ENCODE data around the gene PDE9A. TPM values are rescaled to one million over a fixed set of nuclear protein-coding genes. Genes with fewer than 3 reads are reported as not detected.

Gene PDE9A
- total and polyA plus RNA-seq, 2 of the 4 experiments (the other 2 are of a cell fraction) = 0.89 to 0.90 TPM

DNA sequence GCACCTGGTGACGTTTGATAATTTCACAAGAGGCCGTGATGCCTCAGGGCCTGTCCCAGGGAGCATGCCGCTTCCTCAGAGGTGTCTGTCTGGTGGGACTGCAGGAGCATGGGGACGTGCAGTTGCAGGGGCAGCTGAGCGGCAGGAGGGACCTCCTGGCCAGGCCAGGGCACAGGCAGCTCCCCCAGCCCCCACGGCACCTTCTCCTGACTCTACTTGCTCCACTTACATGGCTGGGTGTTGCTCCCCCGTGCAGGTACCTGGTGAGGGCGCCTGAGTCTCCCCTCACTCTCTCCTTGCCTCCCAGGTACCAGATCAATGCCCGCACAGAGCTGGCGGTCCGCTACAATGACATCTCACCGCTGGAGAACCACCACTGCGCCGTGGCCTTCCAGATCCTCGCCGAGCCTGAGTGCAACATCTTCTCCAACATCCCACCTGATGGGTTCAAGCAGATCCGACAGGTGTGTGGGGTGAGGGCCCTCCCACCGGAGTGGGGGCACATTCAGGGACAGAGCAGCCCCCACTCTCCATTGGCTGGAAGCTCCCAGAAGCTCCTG, 108.4 kb downstream of the PDE9A start:
- CTCF ChIA-PET = no interaction called here
- Histone ChIP-seq H2AK9ac (replicated peaks; ENCODE audit: low read depth, low read length, poor library complexity) (no peak overlapping the region), H4K5ac (ENCODE audit: low read depth, low read length) (no peak overlapping the region), H4K20me1 (ENCODE audit: insufficient read depth, low read length) (no peaks in the 10 kb centered on the region; the same call in 1 of the 2 replicates), H3K56ac (ENCODE audit: extremely low read depth, insufficient read depth, low read length) (no peak overlapping the region), H2BK5ac (ENCODE audit: low read depth, low read length, poor library complexity, severe bottlenecking) (no peak overlapping the region), H2BK20ac (ENCODE audit: low read depth, low read length) (no peak overlapping the region), H3K9me3 (ENCODE audit: control insufficient read depth, insufficient read depth, low read length) (no peaks in the 10 kb centered on the region), H4K91ac (ENCODE audit: insufficient read depth, low read depth, low read length) (no peak overlapping the region), H3K18ac (ENCODE audit: low read depth, low read length) (no peak overlapping the region), H3K79me1 (ENCODE audit: low read depth in 1 of 2, low read length in 2 of 2) (no peaks in the 10 kb centered on the region), H2AK5ac (ENCODE audit: low read depth, low read length) (no peak overlapping the region), H3K9ac (ENCODE audit: low read depth, low read length) (no peak overlapping the region), H2BK15ac (ENCODE audit: low read depth, low read length) (no peak overlapping the region), H3K27ac (ENCODE audit: insufficient read depth, low read length) (no peak overlapping the region), H3K4me3 (ENCODE audit: insufficient read depth, low read depth, low read length) (no peak overlapping the region), H3K14ac (replicated peaks; ENCODE audit: low read depth, low read length) (no peak overlapping the region), H4K8ac (ENCODE audit: low read depth in 2 of 2, low read length in 2 of 2) (no peak overlapping the region), H2AFZ (replicated peaks; ENCODE audit: low read length, poor library complexity) (no peak overlapping the region), H3K4me2 (ENCODE audit: low read depth, low read length) (no peak overlapping the region), H3K9me1 (ENCODE audit: insufficient read depth, low read length) (no peaks in the 10 kb centered on the region), H2BK120ac (ENCODE audit: low read depth, low read length) (no peak overlapping the region), H3K4ac (ENCODE audit: low read depth, low read length) (no peak overlapping the region), H3K27me3 (ENCODE audit: control insufficient read depth, insufficient read depth, low read length) (0 out of 2 replicates have a peak, but pooled peaks cover 2% of the 10 kb centered on the region), H3K4me1 (ENCODE audit: control insufficient read depth, insufficient read depth, low read length) (no peaks in the 10 kb centered on the region), H3K23ac (ENCODE audit: low read depth, low read length) (no peak overlapping the region), H3K36me3 (ENCODE audit: control insufficient read depth, insufficient read depth, low read length) (no peaks in the 10 kb centered on the region)
- intact Hi-C loops (cut with micrococcal nuclease) (no loop called here), dilution Hi-C loops (cut with HindIII; ENCODE audit: low sequenced_read_pairs, unreplicated experiment) (no loop called here), in situ Hi-C loops (cut with MboI; ENCODE audit: low sequenced_read_pairs) (loop anchor here (25.0 kb wide), 1 partner anchor 100 kb away; no protein-coding TSS in a partner anchor)
- POLR2A ChIA-PET (ENCODE audit: unreplicated experiment) = no interaction called here
- WGBS, 2 experiments (ENCODE audit: extremely low coverage in 2 of 2, insufficient read length in 1 of 2) = 54% methylated on average over 6 of the region's 18 CpGs; no CpG with 5 or more reads in 1 of the 2 experiments
- TF ChIP-seq SMC3 (IDR thresholded peaks at IDR 0.05; ENCODE audit: low read depth, low read length) = no peak
- no peak for TF ChIP-seq RCOR1 (IDR thresholded peaks at IDR 0.05; ENCODE audit: insufficient replicate concordance, low read length)
- no peak for TF ChIP-seq RFX5 (IDR thresholded peaks at IDR 0.05; ENCODE audit: low read depth, low read length)
- TF ChIP-seq RAD21 (IDR thresholded peaks at IDR 0.05; ENCODE audit: low read length) = no peak
- no peak for TF ChIP-seq MXI1 (IDR thresholded peaks at IDR 0.05; ENCODE audit: borderline replicate concordance, low read depth, low read length)
- TF ChIP-seq MAFK (IDR thresholded peaks at IDR 0.05; ENCODE audit: low read depth, low read length) = no peak
- TF ChIP-seq POLR2A (IDR thresholded peaks at IDR 0.05; ENCODE audit: low read depth, low read length) = no peak
- no peak for TF ChIP-seq NFE2L2 (IDR thresholded peaks at IDR 0.05; ENCODE audit: low read depth, low read length)
- TF ChIP-seq FOS (IDR thresholded peaks at IDR 0.05; ENCODE audit: low read depth, low read length) = no peak
- no peak for TF ChIP-seq MAZ (IDR thresholded peaks at IDR 0.05; ENCODE audit: borderline replicate concordance, low read depth, low read length)
- DNase-seq (no peak), ATAC-seq (ENCODE audit: low read depth) (no peak)
- BruUV-seq (replicated peaks) = no TSS peak
